HCEC 1CT (cell line): ENCODE measurements around the gene MAP4K2.

Source experiments
- DNase-seq: peaks from one replicate; pipeline ENCODE4 v3.0.0-alpha.2; 2017

MAP4K2 gene

GRCh38 chr11:64810891-64811272 lies 7.9 kb upstream of the MAP4K2 start:
- no peak for DNase-seq

GRCh38 chr11:64810271-64810890 lies 7.4 kb upstream of the MAP4K2 start, which contains the start of gene MEN1:
MEN1 (minus strand) TSS chr11:64810551; CDS start chr11:64810109, 442 bp downstream.
- DNase-seq: peak; percentile 97

DNA sequence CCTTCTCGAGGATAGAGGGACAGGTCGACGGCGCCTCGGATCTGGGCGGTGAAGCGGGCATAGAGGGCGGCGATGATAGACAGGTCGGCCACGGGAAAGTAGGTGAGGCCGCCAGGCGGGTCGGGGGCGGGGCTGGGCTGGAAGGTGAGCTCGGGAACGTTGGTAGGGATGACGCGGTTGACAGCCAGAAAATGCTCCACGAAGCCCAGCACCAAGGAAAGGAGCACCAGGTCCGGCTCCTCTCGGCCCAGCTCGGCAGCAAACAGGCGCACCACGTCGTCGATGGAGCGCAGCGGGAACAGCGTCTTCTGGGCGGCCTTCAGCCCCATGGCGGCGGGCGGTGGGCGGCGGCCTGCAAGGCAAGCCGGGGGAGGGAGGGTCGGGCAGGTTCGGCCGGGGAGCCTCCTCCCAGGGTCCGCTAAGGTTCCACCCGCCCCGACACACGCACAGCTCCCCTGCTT lies 6.8 kb upstream of the MAP4K2 start:
- DNase-seq: no peak

DNA sequence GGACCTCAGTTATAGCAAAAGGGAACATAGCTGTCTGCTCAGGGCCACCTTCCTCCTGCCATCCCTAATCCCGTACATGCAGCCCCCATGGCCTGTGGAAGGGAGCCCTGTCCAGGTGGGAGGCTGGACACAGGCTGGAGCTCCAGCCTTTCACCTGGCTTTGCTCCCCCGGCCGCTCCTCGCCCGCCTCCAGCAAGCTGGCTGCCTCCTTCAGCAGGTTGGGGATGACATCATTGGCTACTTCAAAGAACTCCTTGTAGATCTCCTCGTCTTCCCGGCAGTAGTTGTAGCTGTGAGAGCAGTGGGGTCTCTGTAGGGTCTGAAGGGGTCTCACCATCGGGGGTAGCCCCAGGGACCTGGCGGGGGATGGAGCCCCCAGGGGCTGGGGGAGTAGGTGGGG lies 2.5 kb upstream of the MAP4K2 start:
- DNase-seq: no peak

- no peak for DNase-seq
Observed at GRCh38 chr11:64804346-64805210, 1.6 kb upstream of the MAP4K2 start.

- no peak for DNase-seq
Observed at GRCh38 chr11:64803846-64804345, 882 bp upstream of the MAP4K2 start.

- no peak for DNase-seq
Observed at GRCh38 chr11:64802370-64803157, 450 bp downstream of the MAP4K2 start.

GRCh38 chr11:64801561-64802369 lies 1.2 kb downstream of the MAP4K2 start:
- no peak for DNase-seq

DNA sequence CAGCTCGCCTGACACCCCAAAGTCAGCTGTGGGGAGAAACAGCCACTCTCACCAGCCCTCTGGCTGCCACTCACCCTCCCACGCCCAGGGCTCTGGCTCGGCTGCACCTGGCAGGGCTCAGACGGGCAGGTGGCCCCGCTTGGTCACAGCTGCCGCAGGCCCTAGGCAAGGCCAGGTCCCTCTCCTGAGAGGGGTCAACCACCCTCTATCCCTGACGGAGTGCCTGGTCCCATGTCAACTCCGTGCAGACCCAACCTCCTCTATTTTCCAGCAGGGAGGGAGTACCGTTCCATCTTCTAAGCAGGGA lies 1.9 kb downstream of the MAP4K2 start:
- DNase-seq: no peak

DNA sequence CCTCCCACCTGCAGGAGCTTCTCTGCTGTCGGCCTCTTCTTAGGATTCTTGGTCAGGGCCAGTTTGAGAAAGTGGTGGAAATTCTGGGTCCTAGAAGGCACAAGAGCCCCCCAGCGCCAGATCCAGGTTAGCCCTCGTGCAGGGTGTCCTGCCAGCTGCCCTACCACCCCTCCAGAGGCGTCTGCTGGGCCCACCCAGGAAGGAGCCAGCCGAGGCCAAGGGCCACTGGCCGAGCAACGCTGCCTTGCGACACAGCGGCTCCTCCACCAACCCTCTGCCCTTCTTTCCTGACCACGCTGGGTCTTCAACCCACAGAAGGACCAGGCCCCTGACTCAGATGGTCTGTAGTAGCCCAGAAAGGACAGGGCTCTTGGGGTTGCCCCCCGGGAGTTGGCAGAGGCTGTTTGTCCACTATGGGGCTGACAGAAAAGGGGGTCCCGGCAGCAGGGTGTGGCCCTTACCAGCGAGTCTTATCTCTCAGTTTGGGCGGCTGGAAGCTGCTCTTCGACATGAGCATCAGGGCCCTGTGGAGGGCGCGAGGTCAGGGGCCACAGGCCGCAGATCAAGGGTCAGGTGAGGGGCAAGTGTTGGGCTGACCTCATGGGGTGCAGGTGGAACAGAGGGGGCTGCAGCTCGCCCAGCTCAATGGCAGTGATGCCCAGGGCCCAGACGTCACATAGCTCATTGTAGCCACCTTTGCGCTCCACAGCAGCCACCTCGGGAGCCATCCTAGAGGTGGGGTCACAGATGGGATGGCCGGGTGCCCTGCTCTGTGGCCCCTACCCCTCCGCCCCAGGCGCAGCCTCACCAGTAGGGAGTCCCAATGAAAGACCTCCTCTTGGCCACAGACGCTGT lies 2.5 kb downstream of the MAP4K2 start:
- DNase-seq: no peak

GRCh38 chr11:64799623-64800302 lies 3.3 kb downstream of the MAP4K2 start:
- DNase-seq: no peak

- no peak for DNase-seq
Observed at GRCh38 chr11:64799256-64799622, 3.8 kb downstream of the MAP4K2 start.

GRCh38 chr11:64796757-64797541 lies 6.1 kb downstream of the MAP4K2 start:
- no peak for DNase-seq

- no peak for DNase-seq
Observed at GRCh38 chr11:64796047-64796756, 6.8 kb downstream of the MAP4K2 start.

GRCh38 chr11:64794526-64794925 lies 8.5 kb downstream of the MAP4K2 start:
- no peak for DNase-seq

GRCh38 chr11:64793271-64794160 lies 9.5 kb downstream of the MAP4K2 start:
- DNase-seq: no peak

- no peak for DNase-seq
Observed at GRCh38 chr11:64792482-64792881, 10.5 kb downstream of the MAP4K2 start.

DNA sequence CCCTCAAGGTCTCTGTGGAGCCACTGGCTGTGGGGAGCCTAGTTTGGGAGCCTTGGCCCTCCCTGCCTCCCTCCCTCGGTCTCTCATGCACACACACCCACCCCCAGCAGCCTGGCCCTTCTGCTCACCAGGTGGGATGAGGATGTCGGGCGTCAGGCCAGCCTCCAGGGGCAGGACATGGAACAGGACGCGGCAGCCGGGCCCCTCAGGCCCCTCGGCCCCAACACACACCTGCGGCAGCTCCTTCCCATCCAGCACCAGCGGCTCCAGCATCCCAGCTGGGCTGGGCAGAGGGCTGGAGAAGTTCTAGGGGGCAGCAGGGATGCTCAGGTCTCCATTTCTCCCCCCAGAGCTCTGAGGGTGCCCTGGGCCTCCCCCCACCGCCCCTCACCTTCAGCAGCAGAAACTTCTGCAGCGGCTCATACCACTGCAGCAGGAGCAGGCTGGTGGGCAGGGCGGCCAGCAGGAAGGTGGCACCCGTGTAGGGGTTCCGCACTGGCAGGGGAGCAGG lies 11.2 kb downstream of the MAP4K2 start:
- no peak for DNase-seq
